Measurements from ENCODE around the gene BRD3OS.

The BRD3OS gene

GRCh38 chr9:134053941-134054761 is 28.9 kb downstream of the BRD3OS start:
- Histone ChIP-seq H3K9ac (ENCODE audit: low read depth, low read length) (no peak overlapping the region), H3K9me3 (ENCODE audit: control insufficient read depth, insufficient read depth, low read length) (no peaks in the 10 kb centered on the region), H3K4me1 (ENCODE audit: insufficient read depth, low read length) (no peaks in the 10 kb centered on the region; the same call in 1 of the 2 replicates), H3K36me3 (ENCODE audit: insufficient read depth, low read length) (peaks cover 10% of the 10 kb centered on the region)

- no peaks in the 10 kb centered on the region; the same call in 1 of the 2 replicates for H3K4me1 ChIP-seq (ENCODE audit: insufficient read depth, low read length)
- peaks cover 10% of the 10 kb centered on the region for H3K36me3 ChIP-seq (ENCODE audit: insufficient read depth, low read length)
- no peaks in the 10 kb centered on the region for H3K9me3 ChIP-seq (ENCODE audit: control insufficient read depth, insufficient read depth, low read length)
- no peak overlapping the region for H3K9ac ChIP-seq (ENCODE audit: low read depth, low read length)
Observed at GRCh38 chr9:134054891-134055811, 29.9 kb downstream of the BRD3OS start.

GRCh38 chr9:134055981-134056461 is 30.7 kb downstream of the BRD3OS start:
- Histone ChIP-seq H3K9ac (ENCODE audit: low read depth, low read length) (no peak overlapping the region), H3K4me1 (ENCODE audit: insufficient read depth, low read length) (no peaks in the 10 kb centered on the region; the same call in 1 of the 2 replicates), H3K9me3 (ENCODE audit: control insufficient read depth, insufficient read depth, low read length) (no peaks in the 10 kb centered on the region), H3K36me3 (ENCODE audit: insufficient read depth, low read length) (peaks cover 10% of the 10 kb centered on the region)

GRCh38 chr9:134056483-134057306 is 31.4 kb downstream of the BRD3OS start:
- Histone ChIP-seq H3K36me3 (ENCODE audit: insufficient read depth, low read length) (peaks cover 10% of the 10 kb centered on the region), H3K9me3 (ENCODE audit: control insufficient read depth, insufficient read depth, low read length) (no peaks in the 10 kb centered on the region), H3K4me1 (ENCODE audit: insufficient read depth, low read length) (no peaks in the 10 kb centered on the region; the same call in 1 of the 2 replicates), H3K9ac (ENCODE audit: low read depth, low read length) (no peak overlapping the region)

- Histone ChIP-seq H3K4me1 (ENCODE audit: insufficient read depth, low read length) (no peaks in the 10 kb centered on the region; the same call in 1 of the 2 replicates), H3K9ac (ENCODE audit: low read depth, low read length) (no peak overlapping the region), H3K36me3 (ENCODE audit: insufficient read depth, low read length) (peaks cover 10% of the 10 kb centered on the region; the same call in 1 of the 2 replicates), H3K9me3 (ENCODE audit: control insufficient read depth, insufficient read depth, low read length) (no peaks in the 10 kb centered on the region)
Observed at GRCh38 chr9:134057307-134057657, 32.0 kb downstream of the BRD3OS start.

GRCh38 chr9:134057751-134058701 is 32.7 kb downstream of the BRD3OS start:
- peaks cover 2% of the 10 kb centered on the region; the same call in 1 of the 2 replicates for H3K36me3 ChIP-seq (ENCODE audit: insufficient read depth, low read length)
- H3K4me1 ChIP-seq (ENCODE audit: insufficient read depth, low read length): no peaks in the 10 kb centered on the region; the same call in 1 of the 2 replicates
- H3K9ac ChIP-seq (ENCODE audit: low read depth, low read length): no peak overlapping the region
- H3K9me3 ChIP-seq (ENCODE audit: control insufficient read depth, insufficient read depth, low read length): no peaks in the 10 kb centered on the region

GRCh38 chr9:134058716-134059115 is 33.4 kb downstream of the BRD3OS start:
- Histone ChIP-seq H3K9me3 (ENCODE audit: control insufficient read depth, insufficient read depth, low read length) (no peaks in the 10 kb centered on the region), H3K9ac (ENCODE audit: low read depth, low read length) (no peak overlapping the region), H3K36me3 (ENCODE audit: insufficient read depth, low read length) (no peaks in the 10 kb centered on the region), H3K4me1 (ENCODE audit: insufficient read depth, low read length) (peaks cover 3% of the 10 kb centered on the region; the same call in 1 of the 2 replicates)

- no peaks in the 10 kb centered on the region for H3K36me3 ChIP-seq (ENCODE audit: insufficient read depth, low read length)
- no peak overlapping the region for H3K9ac ChIP-seq (ENCODE audit: low read depth, low read length)
- no peaks in the 10 kb centered on the region for H3K9me3 ChIP-seq (ENCODE audit: control insufficient read depth, insufficient read depth, low read length)
- peaks cover 4% of the 10 kb centered on the region; the same call in 1 of the 2 replicates for H3K4me1 ChIP-seq (ENCODE audit: insufficient read depth, low read length)
Observed at GRCh38 chr9:134059188-134059641, 33.9 kb downstream of the BRD3OS start.

- peaks cover 4% of the 10 kb centered on the region; the same call in 1 of the 2 replicates for H3K4me1 ChIP-seq (ENCODE audit: insufficient read depth, low read length)
- no peaks in the 10 kb centered on the region for H3K9me3 ChIP-seq (ENCODE audit: control insufficient read depth, insufficient read depth, low read length)
- no peaks in the 10 kb centered on the region for H3K36me3 ChIP-seq (ENCODE audit: insufficient read depth, low read length)
- no peak overlapping the region for H3K9ac ChIP-seq (ENCODE audit: low read depth, low read length)
Observed at GRCh38 chr9:134059661-134060395, 34.5 kb downstream of the BRD3OS start.

- Histone ChIP-seq H3K9ac (ENCODE audit: low read depth, low read length) (no peak overlapping the region), H3K4me1 (ENCODE audit: insufficient read depth, low read length) (peaks cover 7% of the 10 kb centered on the region), H3K36me3 (ENCODE audit: insufficient read depth, low read length) (no peaks in the 10 kb centered on the region), H3K9me3 (ENCODE audit: control insufficient read depth, insufficient read depth, low read length) (no peaks in the 10 kb centered on the region)
Observed at GRCh38 chr9:134060546-134060945, 35.3 kb downstream of the BRD3OS start.

GRCh38 chr9:134061019-134061687 is 35.9 kb downstream of the BRD3OS start:
- no peak overlapping the region for H3K9ac ChIP-seq (ENCODE audit: low read depth, low read length)
- no peaks in the 10 kb centered on the region for H3K36me3 ChIP-seq (ENCODE audit: insufficient read depth, low read length)
- no peaks in the 10 kb centered on the region for H3K9me3 ChIP-seq (ENCODE audit: control insufficient read depth, insufficient read depth, low read length)
- peaks cover 10% of the 10 kb centered on the region for H3K4me1 ChIP-seq (ENCODE audit: insufficient read depth, low read length)

Data from ES-I3 (cell line).